ENCODE results near the gene STARD5. TPM values are rescaled to one million over a fixed set of nuclear protein-coding genes. Genes with fewer than 3 reads are reported as not detected.

Gene STARD5
- polyA plus RNA-seq, 1 donor from 2014 or later, result 8.4 TPM

DNA sequence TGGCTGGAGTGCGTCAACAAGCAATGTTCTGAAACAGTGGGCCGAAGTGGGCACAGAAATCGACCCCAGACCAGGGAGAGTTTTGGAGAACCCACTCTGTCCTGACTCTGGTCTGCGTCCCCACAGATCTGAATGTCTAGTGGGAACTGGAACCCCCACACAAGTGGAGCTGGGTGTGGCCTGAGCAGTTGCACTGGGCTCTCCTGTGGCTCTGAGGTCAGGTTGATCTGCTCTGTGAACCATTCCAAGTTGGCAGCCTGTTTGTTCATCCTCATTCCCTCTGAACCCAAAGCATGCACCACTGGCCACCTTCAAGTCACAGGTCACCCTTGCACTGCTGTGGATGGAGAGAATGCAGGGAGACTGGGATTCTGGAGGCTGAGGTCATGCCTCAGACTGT lies 60.5 kb downstream of the STARD5 start:
- Mint-ChIP-seq H3K27ac (no peak overlapping the region), H3K27me3 (peaks cover 14% of the 10 kb centered on the region), H3K9me3 (no peaks in the 10 kb centered on the region), H3K36me3 (no peaks in the 10 kb centered on the region), H3K4me1 (peaks cover 9 to 15% (median 10%) of the 10 kb centered on the region in 3 donors), H3K4me3 (no peak overlapping the region)

DNA sequence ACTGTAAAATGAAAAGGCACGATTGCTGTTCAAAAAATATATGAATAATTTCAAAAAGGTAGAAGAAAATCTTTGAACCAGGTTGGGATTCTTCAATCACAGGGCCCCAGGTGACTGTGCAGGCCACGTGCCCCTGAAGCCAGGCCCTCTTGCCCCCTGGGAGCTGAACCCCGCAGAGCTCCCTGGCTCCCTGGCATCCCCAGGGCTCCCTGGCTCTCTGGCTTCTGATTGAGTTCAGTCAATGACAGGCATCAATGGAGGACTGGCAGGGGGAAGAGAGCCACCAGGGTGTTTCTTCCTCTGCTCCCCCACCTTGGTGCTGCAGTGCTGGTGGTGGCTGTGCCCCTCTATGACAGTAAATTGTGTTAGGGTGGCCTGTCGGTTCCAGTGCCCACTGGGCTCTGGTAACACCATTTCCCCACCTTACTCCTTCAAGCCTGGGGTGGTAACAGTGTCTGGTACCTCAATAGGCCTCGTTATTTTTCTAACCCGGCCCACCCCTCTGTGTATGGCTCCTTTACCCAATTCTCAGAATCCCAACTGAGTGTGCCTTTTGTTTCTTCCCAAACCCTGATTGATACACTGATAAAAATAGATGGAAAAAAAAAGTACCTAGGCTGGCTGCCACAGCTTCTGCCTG lies 62.6 kb downstream of the STARD5 start:
- Mint-ChIP-seq H3K4me3 (no peak overlapping the region), H3K9me3 (no peaks in the 10 kb centered on the region), H3K27ac (no peak overlapping the region), H3K4me1 (peaks cover 8 to 13% (median 9%) of the 10 kb centered on the region in 3 donors), H3K27me3 (peaks cover 19% of the 10 kb centered on the region), H3K36me3 (no peaks in the 10 kb centered on the region)

DNA sequence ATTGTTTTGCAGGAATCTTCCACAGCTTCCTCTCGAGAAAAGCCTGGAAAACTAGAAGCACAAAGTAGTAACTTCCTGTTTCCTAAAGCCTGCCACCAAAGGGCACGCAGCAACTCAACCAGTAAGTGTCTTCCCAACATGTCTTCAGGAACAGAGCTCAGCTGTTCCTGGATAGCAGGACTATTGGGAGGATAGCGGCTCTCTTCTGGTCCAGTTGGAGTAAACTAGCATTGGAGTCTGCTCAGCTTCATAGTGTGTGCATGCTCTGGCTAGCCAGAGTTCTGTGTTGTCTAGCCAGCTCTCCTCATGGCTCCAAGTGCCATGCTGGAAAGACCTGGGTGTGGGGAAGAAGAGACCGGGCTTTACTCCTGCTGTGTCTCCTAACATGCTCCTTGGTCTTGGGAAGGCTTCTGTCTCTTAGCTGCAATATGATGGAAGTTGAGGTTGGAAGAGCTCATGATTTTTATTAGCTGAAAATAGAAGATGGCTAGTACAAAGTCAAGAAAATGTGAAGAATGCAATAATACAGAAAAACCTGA lies 64.1 kb downstream of the STARD5 start:
- no peaks in the 10 kb centered on the region for H3K36me3 Mint-ChIP-seq
- no peaks in the 10 kb centered on the region for H3K4me1 Mint-ChIP-seq
- H3K27me3 Mint-ChIP-seq, result peaks cover 18% of the 10 kb centered on the region
- H3K9me3 Mint-ChIP-seq, result no peaks in the 10 kb centered on the region
- no peak overlapping the region for H3K27ac Mint-ChIP-seq
- no peak overlapping the region for H3K4me3 Mint-ChIP-seq

Other genes starting within 250 kb of the STARD5 start
- not detected for gene CFAP161, start 189.9 kb downstream of the STARD5 start, polyA plus RNA-seq
- 301 TPM for gene IL16, start 127.3 kb downstream of the STARD5 start, polyA plus RNA-seq
- 0.04 TPM for gene TMC3, start 50.1 kb upstream of the STARD5 start, polyA plus RNA-seq

All from IgD-negative memory B cell (primary cell).